Brain pericyte (primary cell): ENCODE results near the gene PODNL1.
"Not testable (repeated sequence)": the region's sequence is repeated elsewhere in the genome, so short reads cannot be mapped to it uniquely, and the experiment has no call there.

Experiments used
- DNase-seq: peaks from one replicate; pipeline ENCODE4 v3.0.0-alpha.2; 2012; ENCODE audit warnings: low read depth, low spot score

PODNL1 gene

GRCh38 chr19:13926715-13927114, 11.5 kb downstream of the PODNL1 start:
- DNase-seq = no peak

GRCh38 chr19:13926010-13926409, 12.2 kb downstream of the PODNL1 start:
- DNase-seq = no peak

GRCh38 chr19:13923194-13923987, 14.8 kb downstream of the PODNL1 start:
- no peak for DNase-seq

- DNase-seq = not testable (repeated sequence)
Observed at GRCh38 chr19:13922118-13922517, 16.1 kb downstream of the PODNL1 start.

- no peak for DNase-seq
Observed at GRCh38 chr19:13920940-13921747, 17.1 kb downstream of the PODNL1 start.

- no peak for DNase-seq
Observed at GRCh38 chr19:13920524-13920923, 17.7 kb downstream of the PODNL1 start.

GRCh38 chr19:13918726-13919411, 19.3 kb downstream of the PODNL1 start:
- DNase-seq = no peak

GRCh38 chr19:13917888-13918406, 20.3 kb downstream of the PODNL1 start:
- no peak for DNase-seq

GRCh38 chr19:13914777-13915176, 23.4 kb downstream of the PODNL1 start:
- DNase-seq = no peak

- no peak for DNase-seq
Observed at GRCh38 chr19:13913352-13913751, 24.9 kb downstream of the PODNL1 start.

- DNase-seq = no peak
Observed at GRCh38 chr19:13909430-13909829, 28.8 kb downstream of the PODNL1 start.

- DNase-seq = no peak
Observed at GRCh38 chr19:13908674-13909073, 29.5 kb downstream of the PODNL1 start.

- DNase-seq = no peak
Observed at GRCh38 chr19:13906910-13907309, 31.3 kb downstream of the PODNL1 start.

GRCh38 chr19:13906521-13906904, 31.7 kb downstream of the PODNL1 start:
- no peak for DNase-seq

- DNase-seq = no peak
Observed at GRCh38 chr19:13905634-13906520, 32.3 kb downstream of the PODNL1 start, which contains the start of the genes BRME1 and CC2D1A. TSS of gene BRME1 (minus strand) at chr19:13906117. CDS start at chr19:13904892, 1,225 bp downstream. TSS of gene CC2D1A (plus strand) at chr19:13906201. CDS start at chr19:13906442, 241 bp downstream.

GRCh38 chr19:13902993-13903555, 35.1 kb downstream of the PODNL1 start:
- no peak for DNase-seq

- no peak for DNase-seq
Observed at GRCh38 chr19:13899912-13900584, 38.2 kb downstream of the PODNL1 start.

GRCh38 chr19:13899393-13899792, 38.8 kb downstream of the PODNL1 start:
- DNase-seq = no peak

GRCh38 chr19:13896227-13896626, 42.0 kb downstream of the PODNL1 start:
- DNase-seq = no peak

- DNase-seq = no peak
Observed at GRCh38 chr19:13894552-13894951, 43.7 kb downstream of the PODNL1 start.
